CD4-positive, alpha-beta T cell treated with Interleukin-4 for 1 hour (primary cell): Measurements from ENCODE around the gene RET.
"Not testable (repeated sequence)": the region's sequence is repeated elsewhere in the genome, so short reads cannot be mapped to it uniquely, and the experiment has no call there.

Experiments
- DNase-seq, 2 donors: peaks; one replicate each; pipeline ENCODE4 v3.0.0-alpha.2; 2020 to 2022

Gene RET

DNA sequence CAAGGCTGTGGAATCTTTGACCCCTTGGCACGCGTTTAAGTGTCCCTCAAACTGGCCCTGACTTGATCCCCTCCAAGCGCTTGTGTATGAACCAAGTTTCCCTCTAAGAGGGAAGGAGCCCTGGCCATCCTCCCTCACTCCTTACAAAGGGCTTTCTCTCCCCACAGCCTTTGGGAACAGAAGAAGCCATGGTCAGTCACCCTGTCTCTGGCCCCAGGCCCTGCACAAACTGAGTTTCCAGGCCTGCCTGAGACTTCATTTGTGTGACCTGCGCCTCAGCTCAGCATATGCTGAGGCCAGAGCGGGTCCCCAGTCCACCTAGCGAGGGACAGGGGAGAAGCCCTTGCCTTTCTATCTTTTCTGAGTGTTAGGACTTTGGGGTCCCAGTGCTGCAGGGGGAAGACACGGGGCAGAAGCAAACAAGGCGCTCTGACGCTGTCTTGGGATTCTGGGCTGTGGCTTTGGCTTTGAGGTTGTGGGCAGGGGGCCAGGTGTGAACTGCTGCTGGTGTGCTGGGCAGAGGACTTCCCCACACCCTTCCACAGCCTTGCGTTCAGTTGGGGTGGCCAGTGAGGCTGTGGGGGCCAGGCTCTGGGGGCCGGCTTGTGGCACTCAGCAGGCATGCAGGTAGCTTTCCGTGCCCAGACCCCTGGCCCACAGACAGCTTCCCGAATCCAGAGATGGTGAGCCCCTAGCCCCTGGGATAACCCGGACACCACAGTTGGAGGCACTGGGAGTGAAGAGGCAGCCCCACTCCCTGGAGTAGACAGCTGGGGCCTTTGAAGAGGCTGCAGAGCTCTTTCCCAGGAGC is 1.5 kb downstream of the RET start:
- no peak for DNase-seq

DNA sequence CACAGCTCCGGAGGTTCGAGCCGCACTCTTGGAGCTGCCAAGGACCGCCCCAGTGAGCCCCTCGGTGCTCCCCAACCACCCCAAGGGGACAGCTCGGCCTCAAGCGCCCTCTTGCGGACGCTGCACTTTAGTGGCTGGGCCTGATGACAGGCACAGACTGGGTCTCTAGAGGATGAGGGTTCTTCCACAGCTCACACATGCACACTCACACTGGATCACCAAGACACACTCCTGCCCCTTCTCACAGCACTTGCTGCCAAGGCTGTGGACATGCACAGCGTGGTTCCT is 2.1 kb downstream of the RET start:
- peak in 1 of 2 donors; percentile 2 for DNase-seq

DNA sequence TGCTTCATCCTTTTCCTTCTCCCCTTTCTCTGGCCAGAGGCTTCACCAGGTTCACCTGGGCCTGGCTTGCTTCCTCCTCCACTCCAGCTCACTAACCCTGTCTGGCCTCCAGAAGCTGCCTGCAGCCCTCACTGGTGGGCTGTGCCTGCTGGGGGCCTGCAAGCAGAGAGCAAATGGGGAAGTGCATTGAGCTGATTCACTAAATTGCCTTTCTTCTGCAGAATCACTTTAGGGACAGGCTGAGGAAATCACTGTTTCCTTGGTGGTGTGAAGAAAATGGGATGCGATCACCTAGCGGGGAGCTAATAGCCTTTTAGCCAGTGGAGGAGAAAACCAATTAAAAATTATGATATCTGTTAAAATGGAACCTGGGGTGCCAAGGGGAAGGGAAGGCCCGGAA is 3.0 kb downstream of the RET start:
- DNase-seq = no peak

DNA sequence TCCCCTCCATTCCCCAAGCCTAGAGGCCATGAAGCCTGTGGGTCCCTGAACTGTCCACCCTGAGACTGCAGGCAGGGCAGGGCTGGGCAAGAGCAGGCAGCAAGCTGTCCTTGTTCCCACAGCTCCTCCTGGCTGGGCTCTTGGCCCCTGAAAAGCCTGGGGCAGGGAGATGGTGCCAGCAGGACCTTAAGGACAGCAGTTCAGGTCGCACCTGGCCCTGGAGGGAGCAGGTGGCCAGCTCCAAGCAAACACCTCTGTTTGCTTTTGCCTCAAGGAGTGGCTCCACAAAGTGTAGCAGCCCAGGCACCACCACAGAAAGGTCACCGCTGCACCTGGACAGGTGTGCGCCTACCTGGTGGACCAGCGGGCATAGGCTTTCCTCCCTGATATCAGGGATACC is 5.2 kb downstream of the RET start:
- no peak for DNase-seq

DNA sequence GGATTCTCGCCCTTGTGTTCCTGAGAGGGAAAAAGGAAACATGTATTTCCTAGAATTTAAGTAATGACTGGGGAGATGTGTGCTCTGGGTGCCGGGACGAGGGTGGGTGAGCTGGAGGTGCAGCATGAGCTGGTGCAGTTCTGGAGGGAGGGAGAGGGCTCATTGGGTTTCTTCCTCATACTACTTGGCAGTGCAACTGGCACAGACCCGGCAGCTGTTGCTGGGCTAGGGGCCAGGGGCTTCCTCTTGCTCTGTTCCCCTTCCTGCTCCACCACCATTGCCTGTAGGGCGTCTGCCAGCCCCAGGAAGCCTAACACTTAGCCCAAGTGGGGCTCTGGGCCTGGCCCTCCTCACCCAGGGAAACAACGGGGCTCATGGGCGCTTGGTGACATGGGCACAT is 5.9 kb downstream of the RET start:
- DNase-seq = no peak

DNA sequence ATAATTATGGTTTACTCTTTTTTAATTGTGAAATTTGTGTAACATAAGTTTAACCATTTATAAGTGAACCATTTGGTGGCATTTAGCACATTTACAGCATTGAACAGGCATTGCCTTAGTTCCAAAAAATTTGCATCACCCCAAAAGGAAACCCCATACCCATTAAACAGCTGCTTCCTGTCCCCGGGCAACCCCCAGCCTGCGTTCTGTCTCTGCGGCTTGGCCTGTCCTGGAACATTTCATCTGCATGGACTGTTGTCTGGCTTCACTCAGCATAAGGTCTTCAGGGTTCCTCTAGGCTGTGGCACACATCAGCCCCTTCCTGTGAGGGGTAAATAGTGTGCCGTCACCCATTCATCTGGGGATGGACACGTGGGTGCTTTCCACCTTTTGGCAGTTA is 6.9 kb downstream of the RET start:
- no peak for DNase-seq

DNA sequence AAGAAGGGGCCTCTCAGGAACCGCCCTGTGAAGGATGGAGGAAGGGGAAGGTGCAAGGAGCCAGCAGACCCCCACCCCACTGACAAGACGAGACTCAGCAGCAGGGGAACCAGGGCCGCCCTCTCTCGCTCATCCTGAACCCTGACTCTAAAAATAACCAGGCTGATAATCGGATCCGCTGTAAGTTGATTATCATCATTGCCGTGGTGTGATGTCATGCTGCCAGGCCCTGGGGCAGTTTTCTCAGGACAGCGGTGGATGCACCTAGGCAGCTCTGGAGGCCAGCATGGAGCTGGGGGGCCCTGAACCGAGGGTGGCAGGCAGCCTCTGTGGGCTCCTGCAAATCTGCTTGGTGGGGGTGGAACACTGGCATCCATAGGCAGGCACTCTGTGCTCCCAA is 7.9 kb downstream of the RET start:
- DNase-seq = no peak

DNA sequence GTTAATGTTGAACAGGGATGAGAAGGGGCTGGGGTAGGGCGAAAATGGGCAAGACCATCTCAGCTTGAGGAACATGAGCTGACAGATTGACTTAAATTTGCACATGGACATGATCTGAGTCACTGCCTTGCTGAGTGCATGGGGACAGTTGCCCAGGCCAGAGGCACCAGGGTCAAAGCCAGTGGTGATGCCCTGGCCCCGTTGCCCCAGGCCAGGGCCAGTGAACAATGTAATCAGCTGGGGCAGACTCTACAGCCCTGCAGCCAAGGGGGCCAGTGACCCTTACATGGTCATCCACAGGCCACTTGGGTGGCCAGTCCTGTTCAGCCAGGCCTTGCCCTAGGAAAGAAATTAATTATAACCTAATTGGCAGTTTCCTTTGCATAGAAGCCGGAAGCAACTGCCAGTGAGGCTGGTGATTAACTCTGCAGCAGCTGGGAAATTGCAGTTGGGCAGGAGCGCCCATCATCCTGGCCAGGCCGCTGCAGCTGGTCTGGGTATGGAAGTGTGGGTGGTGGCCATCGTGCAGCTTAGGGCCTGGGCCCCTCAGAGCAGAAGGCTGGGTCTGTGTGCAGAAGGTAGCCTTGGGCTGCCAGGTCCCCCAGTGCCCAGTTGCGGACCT is 9.6 kb downstream of the RET start:
- DNase-seq = no peak

DNA sequence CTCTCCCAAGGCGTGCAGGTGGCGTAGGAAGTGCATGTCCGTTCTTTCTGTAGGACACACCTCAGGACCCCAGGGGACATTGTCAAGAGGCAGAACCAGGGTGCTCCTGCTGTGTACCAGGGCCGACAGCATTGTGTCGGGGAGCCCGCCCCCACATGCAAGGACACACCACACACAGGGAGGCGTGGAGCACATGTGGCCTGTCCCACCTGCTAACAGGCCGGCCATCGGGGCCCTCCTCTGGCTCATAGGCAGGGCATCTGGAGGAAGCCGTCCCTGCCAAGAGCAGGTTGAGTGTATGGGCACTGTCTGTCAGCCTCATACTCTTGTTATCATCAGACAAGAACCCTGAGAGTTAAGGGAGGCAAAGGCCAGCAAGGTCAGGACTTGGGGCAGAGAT is 12.7 kb downstream of the RET start:
- no peak for DNase-seq

DNA sequence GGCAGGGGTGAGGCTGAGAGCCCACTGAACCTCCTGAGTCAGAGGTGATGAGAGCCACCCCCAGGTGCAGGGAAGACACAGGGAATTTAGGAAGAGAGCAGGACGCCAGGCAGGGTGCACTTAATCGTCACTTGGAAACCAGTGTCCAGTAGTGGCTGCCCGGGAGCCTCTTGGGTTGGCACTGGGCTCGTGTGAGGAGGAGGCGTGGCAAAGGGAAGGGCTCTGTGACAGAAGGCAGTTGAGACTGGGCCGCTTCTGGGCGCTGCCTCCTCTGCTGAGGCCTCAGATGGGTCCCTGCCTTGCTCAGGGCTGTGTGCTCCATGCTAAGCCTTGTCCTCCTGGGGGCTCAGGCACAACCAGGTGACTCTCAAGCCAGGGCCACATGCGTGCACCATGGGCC is 13.3 kb downstream of the RET start:
- no peak for DNase-seq

DNA sequence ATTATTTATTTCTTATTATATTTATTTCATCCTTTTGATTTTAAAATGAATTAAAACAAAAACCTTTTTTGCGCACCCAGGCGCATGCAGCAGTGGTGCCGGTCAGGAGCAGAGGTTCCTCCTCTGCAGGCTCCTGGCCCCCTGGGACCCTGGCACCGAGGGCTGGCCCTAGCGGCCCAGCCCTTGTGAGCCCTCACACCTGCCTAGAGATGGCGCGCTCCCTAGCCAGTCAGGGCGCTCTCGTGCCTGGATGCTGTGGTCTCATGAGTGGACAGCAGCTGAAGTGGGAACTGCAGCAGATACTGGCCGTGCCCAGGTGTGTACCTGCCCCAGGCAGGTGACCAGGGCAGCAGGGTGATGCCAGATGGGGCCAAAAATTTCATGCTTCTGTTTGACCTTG is 13.8 kb downstream of the RET start:
- no peak for DNase-seq

DNA sequence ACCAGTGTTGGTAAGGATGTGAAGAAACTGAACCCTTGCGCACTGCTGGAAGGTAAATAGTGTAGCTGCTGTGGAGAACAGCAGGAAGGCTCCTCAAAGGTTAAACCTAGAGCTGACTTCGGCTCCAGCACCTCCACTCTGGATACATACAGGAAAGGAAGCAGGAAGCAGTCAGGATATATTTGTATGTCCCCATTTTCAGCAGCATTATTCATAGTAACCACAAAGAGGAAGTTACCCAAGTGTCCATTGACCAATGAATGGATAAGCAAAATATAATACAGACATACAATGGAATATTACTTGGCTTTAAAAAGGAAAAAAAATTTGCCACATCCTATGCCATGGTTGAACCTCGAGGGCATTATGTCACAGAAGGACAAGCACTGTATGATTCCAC is 15.0 kb downstream of the RET start:
- DNase-seq = no peak

DNA sequence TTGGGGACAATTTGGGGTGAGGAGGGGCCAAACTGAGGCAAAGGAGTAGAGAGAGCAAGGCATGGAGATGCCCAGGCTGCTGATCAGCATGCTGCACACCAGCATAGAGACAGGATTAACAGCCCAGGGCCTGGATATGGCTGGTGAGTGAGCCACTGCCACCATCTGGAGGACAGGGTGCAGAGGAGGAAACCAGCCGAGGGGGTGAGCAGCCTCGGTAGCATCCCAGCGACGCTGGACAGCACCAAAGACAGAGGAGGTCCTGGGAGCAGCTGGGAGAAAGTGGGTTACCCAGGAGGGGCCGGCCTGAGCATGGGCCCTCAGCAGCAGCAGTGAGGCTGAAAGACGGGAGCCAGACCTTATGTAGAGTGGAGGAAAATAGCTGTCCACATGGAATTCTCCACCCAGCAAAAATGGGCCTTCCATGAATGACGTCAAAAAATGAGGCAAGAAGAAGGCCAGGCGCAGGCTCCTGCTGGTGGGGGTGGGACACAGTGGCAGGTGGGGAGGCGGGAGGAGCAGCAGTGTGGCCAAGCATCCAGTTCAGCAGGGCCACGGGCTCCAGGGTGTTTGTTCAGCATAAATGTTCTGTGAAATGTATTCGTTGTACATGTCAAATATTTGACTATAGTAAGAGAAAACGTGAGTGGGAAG is 16.7 kb downstream of the RET start:
- no peak for DNase-seq

DNA sequence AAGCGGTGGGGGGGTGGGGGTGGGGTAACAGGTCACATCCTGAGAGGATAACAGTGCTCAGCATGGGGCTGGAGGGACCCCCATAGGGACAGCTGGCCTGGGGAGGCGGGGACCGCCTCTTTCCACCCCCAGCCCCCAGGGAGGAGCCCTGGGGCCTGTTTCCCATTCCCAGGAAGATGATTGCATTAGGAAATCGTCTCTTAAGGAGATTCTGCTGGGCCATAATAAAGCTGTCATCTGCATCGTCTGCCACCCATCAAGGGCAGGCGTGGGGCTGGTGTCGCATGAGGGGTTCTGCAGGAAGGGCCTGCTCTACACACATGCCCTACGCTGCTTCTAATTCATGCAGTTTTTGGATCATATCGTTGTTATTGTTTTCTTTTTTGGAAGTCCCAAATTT is 17.2 kb downstream of the RET start:
- DNase-seq = no peak

DNA sequence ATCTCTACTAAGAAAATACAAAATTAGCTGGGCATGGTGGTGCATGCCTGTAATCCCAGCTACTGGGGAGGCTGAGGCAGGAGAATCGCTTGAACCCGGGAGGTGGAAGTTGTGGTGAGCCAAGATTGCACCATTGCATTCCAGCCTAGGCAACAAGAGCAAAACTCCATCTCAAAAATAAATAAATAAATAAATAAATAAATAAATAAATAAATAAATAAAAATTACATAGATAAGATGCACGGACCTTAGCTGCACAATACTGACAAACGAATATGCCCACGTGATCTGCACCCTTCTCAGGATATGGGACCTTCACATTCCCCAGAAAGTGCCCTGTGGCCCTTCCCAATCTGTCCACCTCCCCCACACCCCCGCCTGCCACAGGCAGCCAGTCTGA is 22.5 kb downstream of the RET start:
- DNase-seq = not testable (repeated sequence)

DNA sequence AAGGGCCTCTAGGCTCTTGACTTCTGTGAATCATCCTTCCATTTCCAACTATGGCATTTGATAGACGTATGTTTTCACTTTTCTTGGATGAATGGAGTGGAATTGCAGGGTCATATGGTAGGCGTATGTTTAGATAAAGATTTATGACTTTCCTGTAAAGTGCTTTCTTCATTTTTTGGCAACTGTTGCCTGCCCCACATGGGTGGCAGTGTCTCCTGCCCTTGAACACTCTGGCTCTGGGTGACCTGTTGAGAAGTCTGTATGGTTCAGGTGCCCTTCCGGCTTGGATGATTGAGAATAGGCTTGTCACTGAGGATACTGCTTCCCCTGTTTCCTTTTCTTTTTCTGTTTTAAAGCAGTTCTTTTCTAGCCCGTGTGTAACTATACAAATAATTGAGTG is 23.1 kb downstream of the RET start:
- no peak for DNase-seq

DNA sequence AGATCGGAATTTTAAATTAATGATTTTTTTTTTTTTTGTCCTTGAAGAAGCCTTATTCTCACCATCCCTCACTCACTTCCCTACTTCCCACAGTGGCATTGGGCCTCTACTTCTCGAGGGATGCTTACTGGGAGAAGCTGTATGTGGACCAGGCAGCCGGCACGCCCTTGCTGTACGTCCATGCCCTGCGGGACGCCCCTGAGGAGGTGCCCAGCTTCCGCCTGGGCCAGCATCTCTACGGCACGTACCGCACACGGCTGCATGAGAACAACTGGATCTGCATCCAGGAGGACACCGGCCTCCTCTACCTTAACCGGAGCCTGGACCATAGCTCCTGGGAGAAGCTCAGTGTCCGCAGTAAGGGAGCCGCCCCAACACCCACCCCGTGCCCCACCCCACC is 23.5 kb downstream of the RET start:
- DNase-seq = no peak

DNA sequence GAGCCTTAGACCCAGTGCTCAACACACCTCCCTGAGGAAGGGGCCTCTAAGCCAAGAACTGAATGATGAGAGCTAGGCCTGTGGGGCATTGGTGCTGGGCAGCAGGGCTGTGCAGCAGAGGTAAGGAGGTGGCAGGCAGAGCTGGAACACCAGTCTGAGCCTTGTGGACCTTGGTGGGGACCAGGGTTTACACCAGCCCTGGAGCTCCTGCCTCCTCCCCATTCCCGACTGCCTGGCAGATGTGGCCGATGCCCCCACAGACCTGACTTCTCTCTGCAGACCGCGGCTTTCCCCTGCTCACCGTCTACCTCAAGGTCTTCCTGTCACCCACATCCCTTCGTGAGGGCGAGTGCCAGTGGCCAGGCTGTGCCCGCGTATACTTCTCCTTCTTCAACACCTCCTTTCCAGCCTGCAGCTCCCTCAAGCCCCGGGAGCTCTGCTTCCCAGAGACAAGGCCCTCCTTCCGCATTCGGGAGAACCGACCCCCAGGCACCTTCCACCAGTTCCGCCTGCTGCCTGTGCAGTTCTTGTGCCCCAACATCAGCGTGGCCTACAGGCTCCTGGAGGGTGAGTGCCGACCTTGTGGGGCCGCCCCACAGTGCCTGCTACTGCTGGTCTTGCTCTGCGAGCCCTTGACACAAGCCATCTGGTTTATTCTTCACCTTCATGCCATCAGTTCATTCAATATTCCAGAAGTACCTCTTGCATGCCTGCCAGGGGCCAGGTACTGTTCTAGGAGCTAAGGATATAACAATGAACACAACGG is 25.4 kb downstream of the RET start:
- no peak for DNase-seq

DNA sequence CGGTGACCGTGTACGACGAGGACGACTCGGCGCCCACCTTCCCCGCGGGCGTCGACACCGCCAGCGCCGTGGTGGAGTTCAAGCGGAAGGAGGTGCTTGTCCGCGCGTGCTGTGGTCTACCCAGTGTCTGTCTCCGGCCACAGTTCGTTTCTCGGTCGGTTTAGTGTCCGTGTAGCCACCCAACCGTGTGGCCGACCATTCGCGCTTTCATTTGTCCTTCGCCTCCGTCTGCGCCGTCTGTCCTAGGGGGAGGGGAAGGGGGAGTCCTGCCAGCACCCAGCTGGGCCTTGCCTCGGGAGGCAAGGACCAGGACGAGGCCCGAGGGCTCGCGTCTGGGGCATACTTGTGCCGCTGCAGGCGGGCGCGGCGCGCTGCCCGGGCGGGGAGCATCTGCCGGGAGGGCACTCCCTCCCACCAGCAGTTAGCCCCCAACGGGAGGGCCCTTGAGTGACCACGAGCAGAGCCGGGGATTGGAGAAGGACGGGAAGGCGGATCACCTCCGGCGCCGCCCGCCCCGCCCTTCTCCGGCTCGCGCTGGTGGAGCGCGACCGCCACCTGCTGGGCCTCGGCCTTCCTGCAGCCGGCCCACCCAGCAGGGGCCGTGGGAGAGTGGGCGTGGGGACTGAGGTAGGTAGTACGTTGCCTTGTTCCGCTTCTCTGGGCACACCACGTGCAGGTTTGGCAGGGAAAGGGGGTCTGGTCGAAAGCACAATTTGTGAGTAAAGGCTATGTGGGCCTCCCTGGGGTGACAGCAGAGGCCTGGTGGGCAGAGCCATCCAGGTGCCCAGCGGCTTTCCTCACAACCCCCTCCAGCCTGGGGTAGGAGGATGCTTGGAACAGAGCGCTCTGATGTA is 28.5 kb downstream of the RET start:
- DNase-seq = peak; percentile 73 to 76

DNA sequence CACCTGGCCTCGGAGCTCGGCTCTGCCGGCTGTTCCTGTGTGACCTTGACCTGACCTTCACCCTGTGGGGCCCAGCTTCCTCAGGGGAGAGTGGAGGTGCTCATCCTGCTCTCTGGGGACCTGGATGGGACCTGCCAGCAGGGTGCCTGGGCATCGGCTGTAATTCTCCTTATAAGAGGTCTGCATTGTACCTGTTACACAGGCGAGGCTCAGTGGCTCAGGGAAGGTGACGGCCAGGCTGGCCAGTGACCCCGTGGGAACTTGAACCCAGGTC is 29.0 kb downstream of the RET start:
- no peak for DNase-seq

DNA sequence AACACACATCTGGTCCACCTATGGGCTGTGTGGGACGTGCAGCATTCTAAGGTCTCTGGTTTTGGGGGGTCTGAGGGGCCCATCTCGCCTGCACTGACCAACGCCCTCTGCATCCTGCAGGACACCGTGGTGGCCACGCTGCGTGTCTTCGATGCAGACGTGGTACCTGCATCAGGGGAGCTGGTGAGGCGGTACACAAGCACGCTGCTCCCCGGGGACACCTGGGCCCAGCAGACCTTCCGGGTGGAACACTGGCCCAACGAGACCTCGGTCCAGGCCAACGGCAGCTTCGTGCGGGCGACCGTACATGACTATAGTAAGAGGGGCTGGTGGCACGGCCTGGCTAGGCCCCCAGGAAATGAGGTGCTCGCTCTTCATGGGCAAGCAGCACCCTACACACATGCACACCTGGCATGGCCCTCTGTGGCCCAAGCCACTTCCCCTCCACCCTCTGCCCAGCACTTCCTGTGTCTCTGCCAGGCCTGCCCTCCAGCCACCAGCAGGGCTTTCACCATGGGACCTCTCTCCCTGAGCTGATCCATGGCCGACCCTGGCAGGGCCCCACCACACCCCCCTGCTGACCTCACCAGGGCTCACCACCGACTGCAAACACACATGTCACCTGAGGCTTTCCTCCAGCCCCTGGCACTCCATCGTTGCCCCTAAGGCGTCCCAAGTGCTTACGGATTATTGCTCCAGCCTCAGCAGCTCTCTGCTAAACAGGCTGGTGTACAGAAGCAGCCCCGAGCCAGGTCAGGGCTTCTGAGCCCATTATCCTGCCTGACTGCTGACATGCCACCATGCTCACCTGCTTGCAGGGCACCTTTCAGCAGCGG is 29.6 kb downstream of the RET start:
- no peak for DNase-seq

DNA sequence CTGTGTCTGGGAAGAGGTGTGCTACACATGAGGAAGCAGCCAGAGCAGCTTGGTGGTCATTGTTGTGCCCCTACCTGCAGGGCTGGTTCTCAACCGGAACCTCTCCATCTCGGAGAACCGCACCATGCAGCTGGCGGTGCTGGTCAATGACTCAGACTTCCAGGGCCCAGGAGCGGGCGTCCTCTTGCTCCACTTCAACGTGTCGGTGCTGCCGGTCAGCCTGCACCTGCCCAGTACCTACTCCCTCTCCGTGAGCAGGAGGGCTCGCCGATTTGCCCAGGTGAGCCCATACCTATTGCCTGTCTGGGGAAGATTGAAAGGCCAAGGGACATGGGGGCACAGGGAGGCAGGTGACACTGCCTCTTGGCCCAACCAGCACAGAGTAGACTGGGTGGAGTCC is 32.1 kb downstream of the RET start:
- no peak for DNase-seq
